NCI-H526 treated with DMSO at 0.1 percent for 48 hours (cell line): ENCODE results near the gene PCSK6.

Experiments
- DNase-seq: peaks from one replicate; lab custom pipeline; 2025; lab: John Stamatoyannopoulos, UW

The PCSK6 gene

GRCh38 chr15:101498717-101499480 lies 9.4 kb upstream of the PCSK6 start:
- no peak for DNase-seq

GRCh38 chr15:101498076-101498716 lies 8.7 kb upstream of the PCSK6 start:
- DNase-seq: no peak

- no peak for DNase-seq
Measured at GRCh38 chr15:101497484-101498034, 8.1 kb upstream of the PCSK6 start.

- no peak for DNase-seq
Measured at GRCh38 chr15:101497017-101497416, 7.5 kb upstream of the PCSK6 start.

- no peak for DNase-seq
Measured at GRCh38 chr15:101496198-101496986, 6.9 kb upstream of the PCSK6 start.

GRCh38 chr15:101495334-101496197 lies 6.1 kb upstream of the PCSK6 start:
- no peak for DNase-seq

- DNase-seq: no peak
Measured at GRCh38 chr15:101494251-101494796, 4.8 kb upstream of the PCSK6 start.

- DNase-seq: no peak
Measured at GRCh38 chr15:101492766-101493692, 3.5 kb upstream of the PCSK6 start.

GRCh38 chr15:101491734-101492640 lies 2.5 kb upstream of the PCSK6 start:
- DNase-seq: no peak

- no peak for DNase-seq
Measured at GRCh38 chr15:101490922-101491733, 1.6 kb upstream of the PCSK6 start.

GRCh38 chr15:101490408-101490891 lies 943 bp upstream of the PCSK6 start:
- no peak for DNase-seq

GRCh38 chr15:101489237-101489598 lies 289 bp downstream of the PCSK6 start:
- no peak for DNase-seq

- DNase-seq: no peak
Measured at GRCh38 chr15:101488300-101489164, 975 bp downstream of the PCSK6 start.

- DNase-seq: no peak
Measured at GRCh38 chr15:101486696-101487459, 2.6 kb downstream of the PCSK6 start.

GRCh38 chr15:101483462-101483861 lies 6.0 kb downstream of the PCSK6 start:
- no peak for DNase-seq
